HG02884 (cell line): ENCODE results near the gene MEGF11.

Experiments
- ATAC-seq: cut with Tn5 transposase; IDR thresholded peaks from one replicate; pipeline ENCODE4 v1.9.1; 2021; ENCODE audit warnings: mild to moderate bottlenecking, moderate library complexity; ENCODE audit not compliant: unreplicated experiment

The MEGF11 gene

DNA sequence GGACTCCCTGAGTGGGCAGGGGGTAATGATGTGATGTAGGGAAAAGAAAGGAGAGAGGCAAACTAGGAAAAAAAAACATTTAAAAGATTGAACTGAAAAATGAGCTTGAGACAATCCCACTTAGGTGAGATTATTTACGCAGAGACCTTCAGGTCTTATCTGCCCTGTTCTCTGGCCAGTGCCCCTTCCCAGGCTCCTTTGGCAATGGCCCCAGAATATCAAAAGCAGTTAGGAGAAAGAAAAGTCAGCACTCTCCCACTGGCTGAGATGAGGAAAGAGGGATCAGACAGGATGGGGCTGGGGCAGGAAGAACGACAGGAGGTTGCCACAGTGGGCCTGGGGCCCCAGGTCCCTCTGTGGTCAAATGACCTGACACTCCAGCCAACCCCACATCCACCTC lies 105.4 kb downstream of the MEGF11 start:
- no peak for ATAC-seq

DNA sequence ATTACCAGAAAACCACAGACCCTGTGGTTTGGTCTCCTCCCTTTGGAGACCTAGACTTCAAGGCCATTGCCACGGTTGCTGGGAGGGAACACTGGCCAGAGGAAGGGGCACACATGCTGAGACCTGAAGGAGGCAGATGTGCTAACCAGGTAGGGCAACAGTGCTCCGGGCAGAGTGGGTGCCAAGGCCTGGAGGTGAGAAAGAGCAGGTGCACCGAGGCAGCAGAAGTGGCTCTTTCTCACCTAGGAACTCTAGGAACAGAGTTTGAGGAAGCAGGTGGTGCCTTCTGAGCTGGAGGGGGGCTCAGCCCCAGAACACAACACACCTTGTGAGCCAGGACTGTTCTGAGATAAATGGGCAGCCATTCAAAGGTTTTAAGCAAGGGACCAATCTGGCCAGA lies 106.1 kb downstream of the MEGF11 start:
- no peak for ATAC-seq

DNA sequence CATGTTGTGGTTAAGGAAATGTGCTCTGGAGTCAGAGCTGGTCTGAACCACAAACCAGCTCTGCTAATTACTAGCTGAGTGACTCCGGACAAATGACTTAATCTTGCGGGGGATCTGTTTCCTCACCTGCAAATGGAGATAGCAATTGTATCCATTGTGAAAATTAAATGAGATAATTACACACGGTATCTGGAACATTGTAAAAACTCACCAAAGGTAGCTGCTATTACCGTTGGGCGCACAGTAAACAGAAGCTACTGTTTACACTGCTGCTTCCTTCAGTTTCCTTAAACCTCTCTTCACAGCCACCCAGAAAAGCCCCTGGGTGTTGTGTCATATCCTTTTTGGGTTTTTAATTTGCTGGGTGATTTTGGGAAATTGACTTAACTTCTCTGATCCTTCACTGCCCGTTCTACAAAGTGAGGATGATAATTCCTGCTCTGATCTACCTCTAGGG lies 107.8 kb downstream of the MEGF11 start:
- ATAC-seq, result no peak

- ATAC-seq, result no peak
Observed at GRCh38 chr15:66144978-66145725, 108.4 kb downstream of the MEGF11 start.

DNA sequence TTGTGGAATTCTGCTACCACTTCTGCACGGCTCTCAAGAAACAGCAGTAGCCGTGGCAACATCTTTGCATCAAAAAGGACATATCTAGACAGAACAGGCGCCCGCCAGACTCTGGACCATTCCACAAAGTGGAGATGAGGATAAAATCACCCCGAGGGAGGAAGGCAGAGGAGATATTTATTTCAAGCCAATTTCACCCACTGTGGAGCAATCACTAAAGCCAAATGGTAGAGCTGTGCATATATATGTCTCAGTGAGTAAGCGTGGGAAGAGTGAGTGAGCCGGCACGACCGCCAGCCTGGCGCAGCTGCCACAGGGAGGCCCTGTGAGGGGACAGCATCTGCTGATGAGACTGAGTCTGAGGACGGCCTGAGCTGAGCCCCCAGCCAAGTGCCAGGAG lies 111.3 kb downstream of the MEGF11 start:
- no peak for ATAC-seq

DNA sequence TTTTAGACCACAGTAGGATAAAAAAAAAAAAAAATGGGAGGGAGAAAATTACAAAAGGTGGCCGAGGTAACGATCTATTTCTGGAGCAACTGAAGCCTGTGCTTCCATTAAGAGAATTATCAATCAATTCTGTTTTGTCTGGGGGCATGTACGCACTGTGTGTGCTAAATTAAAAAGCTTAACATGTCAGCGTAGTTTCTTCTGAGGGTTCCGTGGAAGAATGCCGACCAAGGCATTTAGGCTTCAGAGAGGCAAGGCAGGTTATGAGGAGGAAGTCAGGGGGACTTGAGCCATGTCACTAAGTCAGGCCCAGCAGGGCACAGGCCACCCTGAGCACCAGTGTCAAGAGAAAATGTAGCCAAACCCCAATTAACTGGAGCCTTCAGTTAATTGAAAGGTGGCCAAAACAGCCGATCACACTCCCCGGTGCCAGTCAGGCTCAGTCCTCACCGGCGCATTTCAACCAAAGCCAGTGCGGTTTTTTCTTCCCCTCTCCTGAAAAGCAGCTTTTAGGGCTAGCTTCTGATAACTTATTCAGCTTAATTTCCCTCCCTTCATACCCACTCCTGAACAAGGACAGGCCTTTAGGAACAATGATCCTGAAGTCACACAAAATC lies 113.9 kb downstream of the MEGF11 start:
- no peak for ATAC-seq

GRCh38 chr15:66138892-66139590 lies 114.5 kb downstream of the MEGF11 start:
- ATAC-seq, result no peak

GRCh38 chr15:66138096-66138783 lies 115.3 kb downstream of the MEGF11 start:
- no peak for ATAC-seq

- ATAC-seq, result no peak
Observed at GRCh38 chr15:66136948-66137347, 116.6 kb downstream of the MEGF11 start.

- ATAC-seq, result no peak
Observed at GRCh38 chr15:66135664-66136063, 117.9 kb downstream of the MEGF11 start.

DNA sequence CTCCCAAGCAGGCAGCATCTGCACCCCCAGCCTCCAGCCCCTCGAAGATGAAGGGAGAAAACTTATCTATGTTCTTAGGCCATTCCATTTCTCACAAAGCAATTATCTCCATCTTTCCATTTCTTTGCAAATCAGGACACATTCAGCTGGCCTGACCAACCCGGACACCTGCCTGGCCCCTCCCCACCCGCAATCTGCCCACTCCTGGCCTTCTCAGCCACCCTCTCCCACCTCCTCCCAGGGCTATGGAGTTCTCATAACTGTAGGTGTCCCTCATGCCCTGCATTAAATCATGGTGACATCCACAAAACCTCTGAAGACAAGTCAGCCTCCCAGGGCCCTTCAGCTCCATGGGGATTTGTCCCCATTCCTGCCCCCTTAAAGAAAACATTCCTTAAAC lies 119.3 kb downstream of the MEGF11 start:
- no peak for ATAC-seq

DNA sequence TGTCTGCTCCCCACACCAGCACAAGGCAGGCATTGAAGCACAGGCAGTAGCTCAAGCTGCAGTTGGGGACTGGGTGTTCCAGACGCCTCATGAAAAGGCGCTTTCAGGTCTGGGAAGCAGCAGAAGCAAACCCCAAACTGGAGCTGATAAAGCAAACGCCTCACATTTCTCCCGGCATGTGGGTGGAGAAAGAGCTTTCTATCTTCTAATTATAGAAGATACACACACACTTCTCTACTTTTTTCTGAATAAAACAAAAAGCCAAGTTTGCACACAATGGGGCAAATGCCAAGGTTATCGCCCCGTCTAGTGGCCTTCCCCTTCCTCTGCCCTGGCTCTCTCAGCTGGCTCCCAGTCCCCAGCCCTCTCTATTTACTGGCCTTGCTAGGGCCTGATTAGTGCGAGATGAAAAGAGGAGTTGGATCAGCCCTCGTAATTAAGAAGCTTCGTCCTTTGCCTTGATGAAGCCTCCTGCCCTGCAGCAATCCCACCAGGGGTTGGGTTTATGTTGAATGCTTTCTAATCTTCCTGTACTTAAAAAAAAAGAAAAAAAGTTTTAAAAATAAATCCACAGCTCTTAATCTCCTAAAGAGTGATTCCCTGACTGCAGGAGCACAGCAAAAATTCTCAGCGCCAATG lies 120.2 kb downstream of the MEGF11 start:
- ATAC-seq, result no peak

DNA sequence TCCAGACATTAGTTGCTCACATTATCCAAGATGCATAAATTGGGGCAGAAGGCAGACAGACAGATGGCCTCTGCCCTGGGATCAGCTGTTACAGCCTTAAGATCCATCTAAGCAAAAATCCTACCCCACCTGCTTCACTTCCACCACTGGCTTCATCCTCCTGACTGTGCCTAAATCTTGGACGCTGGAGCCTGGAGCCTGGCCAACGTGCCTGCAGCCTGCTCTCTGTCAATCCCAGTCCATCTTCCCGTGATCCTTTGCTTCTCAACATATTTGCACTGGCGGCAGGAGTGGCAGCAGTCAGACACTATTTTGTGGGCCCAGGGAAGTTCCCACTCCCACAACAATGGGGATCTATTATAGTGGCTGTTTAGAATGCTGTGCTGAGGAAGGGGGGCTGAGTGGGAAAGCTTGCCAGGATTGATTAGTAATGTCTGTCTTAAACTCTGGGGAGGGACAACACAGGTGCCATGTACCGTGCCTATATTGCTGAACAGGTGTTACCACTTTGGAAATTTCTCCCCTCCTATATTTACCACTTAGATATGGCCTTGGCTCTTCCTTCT lies 121.2 kb downstream of the MEGF11 start:
- no peak for ATAC-seq

GRCh38 chr15:66131831-66132230 lies 121.7 kb downstream of the MEGF11 start:
- ATAC-seq, result no peak

DNA sequence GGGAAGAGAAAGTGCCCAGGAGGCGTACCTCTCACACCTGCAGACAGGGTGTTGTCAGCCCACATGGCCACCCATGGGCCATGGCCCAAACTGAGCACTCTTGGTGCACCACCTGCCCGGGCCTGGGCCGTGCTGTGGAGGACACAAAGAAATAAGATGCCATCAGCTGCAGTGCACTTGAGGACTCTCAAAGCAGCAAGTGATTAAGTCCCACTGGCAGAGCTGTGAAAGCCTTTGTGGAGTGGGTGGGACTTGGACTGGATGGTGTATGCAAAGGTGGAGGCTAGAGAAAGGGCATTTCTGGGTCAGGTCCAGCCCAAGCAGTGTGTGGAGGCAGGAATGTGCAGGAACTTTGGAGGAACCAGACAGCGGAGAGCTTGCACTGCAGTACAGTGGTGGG lies 122.3 kb downstream of the MEGF11 start:
- ATAC-seq, result no peak

- ATAC-seq, result no peak
Observed at GRCh38 chr15:66130496-66131034, 123.0 kb downstream of the MEGF11 start.

GRCh38 chr15:66129586-66129985 lies 124.0 kb downstream of the MEGF11 start:
- no peak for ATAC-seq

GRCh38 chr15:66128116-66128680 lies 125.4 kb downstream of the MEGF11 start:
- ATAC-seq, result no peak

DNA sequence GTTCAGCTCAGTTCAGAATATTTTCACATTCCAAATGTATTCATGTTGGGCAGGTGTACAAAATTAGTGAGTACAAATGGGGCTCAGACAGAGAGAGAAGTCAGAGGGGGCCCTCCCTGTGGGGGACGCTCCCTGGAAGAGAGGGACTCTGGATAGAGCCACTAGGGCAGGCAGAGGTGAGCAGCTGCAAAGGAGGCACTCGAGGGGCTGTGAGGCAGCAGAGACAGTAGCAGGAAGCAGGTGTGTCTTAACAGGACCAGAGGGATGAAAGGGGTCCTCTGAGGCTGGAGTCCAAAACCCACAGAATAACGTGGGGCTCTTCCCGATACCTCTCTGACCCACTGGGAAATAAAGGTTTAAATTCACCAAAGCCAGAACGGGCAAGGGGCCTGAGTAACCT lies 127.1 kb downstream of the MEGF11 start:
- ATAC-seq, result no peak

DNA sequence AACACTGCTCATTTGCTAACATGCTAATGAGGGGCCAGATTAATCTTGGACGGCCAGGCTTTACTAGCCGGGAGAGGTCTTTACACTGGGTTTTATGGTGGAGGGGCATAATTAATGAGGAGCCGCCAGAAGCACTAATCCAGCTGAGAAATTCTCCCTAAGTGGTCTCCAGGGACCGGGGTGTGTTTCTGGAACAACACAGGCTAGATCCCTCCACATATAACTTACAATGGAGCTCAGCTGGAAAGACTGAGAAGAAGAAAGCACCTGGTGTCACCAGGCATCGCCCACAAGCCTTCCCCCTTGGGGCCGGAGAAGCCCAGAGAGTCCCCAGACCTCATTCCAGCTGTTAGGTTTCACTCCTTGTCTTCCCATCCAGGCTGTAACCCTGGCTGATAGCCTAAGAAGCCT lies 127.5 kb downstream of the MEGF11 start:
- ATAC-seq, result no peak
